Measurements from ENCODE around the gene RAD50.

RAD50 gene

DNA sequence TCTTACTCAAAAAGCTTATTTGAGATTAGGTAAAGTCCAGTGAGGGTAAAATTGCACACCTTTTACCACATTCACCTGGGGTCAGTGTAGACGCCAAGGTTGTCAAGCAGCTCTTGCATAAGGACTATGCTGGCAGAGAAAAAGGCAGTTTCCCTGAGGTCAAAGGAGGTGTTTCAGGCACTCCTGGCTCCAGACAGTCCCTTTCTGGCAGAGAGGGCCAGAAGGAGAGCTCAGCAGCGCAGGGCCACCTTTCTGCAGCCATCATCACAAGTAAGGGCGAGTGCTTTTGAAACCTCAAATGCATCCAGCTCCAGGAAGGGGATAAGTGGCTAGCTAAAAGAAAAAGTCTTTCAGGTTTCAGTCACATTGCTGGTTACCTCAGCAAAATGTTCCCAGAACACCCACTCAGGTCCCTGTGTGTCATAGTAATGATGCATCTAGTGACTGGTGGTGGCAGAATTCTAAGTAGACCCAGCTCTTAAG lies 84.5 kb downstream of the RAD50 start:
- no peaks in the 10 kb centered on the region; the same call in 1 of the 2 replicates for H3F3A ChIP-seq (ENCODE audit: insufficient read depth)
- H3K9ac ChIP-seq (ENCODE audit: low read length) = no peak overlapping the region
- TF ChIP-seq, protein P1, sequence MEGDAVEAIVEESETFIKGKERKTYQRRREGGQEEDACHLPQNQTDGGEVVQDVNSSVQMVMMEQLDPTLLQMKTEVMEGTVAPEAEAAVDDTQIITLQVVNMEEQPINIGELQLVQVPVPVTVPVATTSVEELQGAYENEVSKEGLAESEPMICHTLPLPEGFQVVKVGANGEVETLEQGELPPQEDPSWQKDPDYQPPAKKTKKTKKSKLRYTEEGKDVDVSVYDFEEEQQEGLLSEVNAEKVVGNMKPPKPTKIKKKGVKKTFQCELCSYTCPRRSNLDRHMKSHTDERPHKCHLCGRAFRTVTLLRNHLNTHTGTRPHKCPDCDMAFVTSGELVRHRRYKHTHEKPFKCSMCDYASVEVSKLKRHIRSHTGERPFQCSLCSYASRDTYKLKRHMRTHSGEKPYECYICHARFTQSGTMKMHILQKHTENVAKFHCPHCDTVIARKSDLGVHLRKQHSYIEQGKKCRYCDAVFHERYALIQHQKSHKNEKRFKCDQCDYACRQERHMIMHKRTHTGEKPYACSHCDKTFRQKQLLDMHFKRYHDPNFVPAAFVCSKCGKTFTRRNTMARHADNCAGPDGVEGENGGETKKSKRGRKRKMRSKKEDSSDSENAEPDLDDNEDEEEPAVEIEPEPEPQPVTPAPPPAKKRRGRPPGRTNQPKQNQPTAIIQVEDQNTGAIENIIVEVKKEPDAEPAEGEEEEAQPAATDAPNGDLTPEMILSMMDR (IDR thresholded peaks at IDR 0.05; ENCODE audit: insufficient read depth, low read length, poor library complexity, severe bottlenecking) = no peak
- H3K79me2 ChIP-seq (ENCODE audit: insufficient read depth, low read length) = no peaks in the 10 kb centered on the region
- H3K27me3 ChIP-seq (ENCODE audit: low read length) = no peaks in the 10 kb centered on the region
- H3K36me3 ChIP-seq (ENCODE audit: low read length) = peaks cover 17% of the 10 kb centered on the region
- H2AFZ ChIP-seq (ENCODE audit: low read depth, low read length, severe bottlenecking) = no peak overlapping the region
- H3K9me2 ChIP-seq (replicated peaks; ENCODE audit: insufficient read depth, low read length) = no peaks in the 10 kb centered on the region
- no peak overlapping the region for H3K4me3 ChIP-seq (ENCODE audit: insufficient read depth, low read length, poor library complexity, severe bottlenecking)
- H3K9me3 ChIP-seq (ENCODE audit: insufficient read depth, low read length) = no peaks in the 10 kb centered on the region
- no peak overlapping the region for H3K27ac ChIP-seq (ENCODE audit: low read depth, low read length)
- no peak overlapping the region for H3K4me2 ChIP-seq (ENCODE audit: low read depth, low read length, poor library complexity, severe bottlenecking)
- no peaks in the 10 kb centered on the region for H4K20me1 ChIP-seq (ENCODE audit: low read depth, low read length)

DNA sequence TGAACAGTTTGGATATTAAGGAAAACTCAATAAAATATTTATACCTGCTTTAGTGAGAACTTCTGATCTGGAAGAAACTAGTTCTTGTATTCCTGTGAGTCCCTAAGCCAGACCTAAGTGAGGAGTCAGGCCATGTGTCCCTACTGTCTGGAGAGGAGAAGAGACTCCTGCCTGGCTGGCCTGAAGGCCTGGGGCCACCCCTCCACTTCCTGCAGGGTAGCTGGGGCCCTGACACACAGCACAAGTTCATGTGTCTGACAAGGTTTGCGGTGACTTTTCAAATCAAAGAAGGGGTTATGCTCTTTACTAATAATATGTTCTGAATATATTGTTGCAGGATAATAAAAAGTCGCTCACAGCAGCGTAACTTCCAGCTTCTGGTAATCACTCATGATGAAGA lies 85.1 kb downstream of the RAD50 start:
- Histone ChIP-seq H3K4me2 (ENCODE audit: low read depth, low read length, poor library complexity, severe bottlenecking) (no peak overlapping the region), H3F3A (ENCODE audit: insufficient read depth) (no peaks in the 10 kb centered on the region; the same call in 1 of the 2 replicates), H3K27me3 (ENCODE audit: low read length) (no peaks in the 10 kb centered on the region), H3K9ac (ENCODE audit: low read length) (no peak overlapping the region), H2AFZ (ENCODE audit: low read depth, low read length, severe bottlenecking) (no peak overlapping the region), H4K20me1 (ENCODE audit: low read depth, low read length) (no peaks in the 10 kb centered on the region), H3K27ac (ENCODE audit: low read depth, low read length) (no peak overlapping the region), H3K4me3 (ENCODE audit: insufficient read depth, low read length, poor library complexity, severe bottlenecking) (no peak overlapping the region), H3K9me3 (ENCODE audit: insufficient read depth, low read length) (no peaks in the 10 kb centered on the region), H3K79me2 (ENCODE audit: insufficient read depth, low read length) (no peaks in the 10 kb centered on the region), H3K9me2 (replicated peaks; ENCODE audit: insufficient read depth, low read length) (no peaks in the 10 kb centered on the region), H3K36me3 (ENCODE audit: low read length) (peaks cover 17% of the 10 kb centered on the region)
- TF ChIP-seq, protein P1 (IDR thresholded peaks at IDR 0.05; ENCODE audit: insufficient read depth, low read length, poor library complexity, severe bottlenecking) = no peak
- TF ChIP-seq EZH2phosphoT487 (conservative IDR thresholded peaks at IDR 0.05; ENCODE audit: low read length) = no peak

DNA sequence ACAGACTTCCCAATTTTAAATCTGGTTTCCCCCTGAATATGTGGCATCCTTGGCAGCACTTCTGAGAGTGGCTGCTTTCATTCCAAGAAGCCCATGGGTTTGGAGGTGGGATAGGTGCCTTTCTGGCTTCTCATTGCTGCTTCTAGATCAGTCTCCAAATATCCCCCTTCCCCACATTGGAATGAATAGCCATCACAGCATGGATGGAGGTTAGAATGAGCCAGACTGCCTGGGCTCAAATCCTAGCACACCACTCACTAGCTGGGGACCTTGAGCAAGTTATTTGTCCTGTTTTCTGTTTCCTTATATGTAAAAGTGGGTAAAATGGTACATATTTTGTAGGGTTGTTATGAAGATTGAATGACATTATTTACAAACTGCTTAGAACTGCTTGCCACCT lies 87.4 kb downstream of the RAD50 start:
- H3K9me3 ChIP-seq (ENCODE audit: insufficient read depth, low read length) = no peaks in the 10 kb centered on the region
- H4K20me1 ChIP-seq (ENCODE audit: low read depth, low read length) = no peaks in the 10 kb centered on the region
- no peaks in the 10 kb centered on the region for H3K9me2 ChIP-seq (replicated peaks; ENCODE audit: insufficient read depth, low read length)
- H3K4me2 ChIP-seq (ENCODE audit: low read depth, low read length, poor library complexity, severe bottlenecking) = no peak overlapping the region
- H3K27me3 ChIP-seq (ENCODE audit: low read length) = no peaks in the 10 kb centered on the region
- no peak overlapping the region for H3K9ac ChIP-seq (ENCODE audit: low read length)
- TF ChIP-seq EZH2phosphoT487 (conservative IDR thresholded peaks at IDR 0.05; ENCODE audit: low read length) = no peak
- TF ChIP-seq, protein P1 (IDR thresholded peaks at IDR 0.05; ENCODE audit: insufficient read depth, low read length, poor library complexity, severe bottlenecking) = no peak
- H3K36me3 ChIP-seq (ENCODE audit: low read length) = peaks cover 11% of the 10 kb centered on the region; the same call in 1 of the 2 replicates
- H2AFZ ChIP-seq (ENCODE audit: low read depth, low read length, severe bottlenecking) = no peak overlapping the region
- no peaks in the 10 kb centered on the region; the same call in 1 of the 2 replicates for H3F3A ChIP-seq (ENCODE audit: insufficient read depth)
- H3K4me3 ChIP-seq (ENCODE audit: insufficient read depth, low read length, poor library complexity, severe bottlenecking) = no peak overlapping the region
- no peak overlapping the region for H3K27ac ChIP-seq (ENCODE audit: low read depth, low read length)
- no peaks in the 10 kb centered on the region for H3K79me2 ChIP-seq (ENCODE audit: insufficient read depth, low read length)

Measured in SU-DHL-6 (cell line).